Neural cell (in vitro differentiated cells): ENCODE measurements around the gene UQCR11.

Experiments
- CTCF ChIP-seq: fragments of 450-650 bp; IDR thresholded peaks from 2 replicates; pipeline ENCODE4 v1.5.1; 2014; ENCODE audit warnings: antibody characterized with exemption, mild to moderate bottlenecking, moderate library complexity; ENCODE audit not compliant: poor library complexity, severe bottlenecking
- EP300 ChIP-seq: fragments of 450-650 bp; conservative IDR thresholded peaks from 2 replicates; pipeline ENCODE4 v1.6.1; 2014; ENCODE audit warnings: antibody characterized with exemption, mild to moderate bottlenecking, moderate library complexity; ENCODE audit not compliant: poor library complexity, severe bottlenecking
- MXI1 ChIP-seq: fragments of 450-650 bp; conservative IDR thresholded peaks from 2 replicates; pipeline ENCODE4 v1.6.1; 2014; ENCODE audit warnings: antibody characterized with exemption, mild to moderate bottlenecking; ENCODE audit not compliant: poor library complexity, severe bottlenecking
- TAF1 ChIP-seq: IDR thresholded peaks from 2 replicates; pipeline ENCODE4 v1.6.1; 2012; ENCODE audit warnings: low read depth

GRCh38 chr19:1591421-1592023 is 13.7 kb downstream of the UQCR11 start:
- TF ChIP-seq CTCF (no peak), EP300 (no peak), MXI1 (no peak), TAF1 (no peak)
